Fibroblast of skin of right quadriceps (primary cell): ENCODE data around the gene CAMK2A.
"Not testable (repeated sequence)": the region's sequence is repeated elsewhere in the genome, so short reads cannot be mapped to it uniquely, and the experiment has no call there.

Experiments
- DNase-seq: peaks from one replicate; pipeline ENCODE4 v3.0.0-alpha.2; 2013

CAMK2A gene

DNA sequence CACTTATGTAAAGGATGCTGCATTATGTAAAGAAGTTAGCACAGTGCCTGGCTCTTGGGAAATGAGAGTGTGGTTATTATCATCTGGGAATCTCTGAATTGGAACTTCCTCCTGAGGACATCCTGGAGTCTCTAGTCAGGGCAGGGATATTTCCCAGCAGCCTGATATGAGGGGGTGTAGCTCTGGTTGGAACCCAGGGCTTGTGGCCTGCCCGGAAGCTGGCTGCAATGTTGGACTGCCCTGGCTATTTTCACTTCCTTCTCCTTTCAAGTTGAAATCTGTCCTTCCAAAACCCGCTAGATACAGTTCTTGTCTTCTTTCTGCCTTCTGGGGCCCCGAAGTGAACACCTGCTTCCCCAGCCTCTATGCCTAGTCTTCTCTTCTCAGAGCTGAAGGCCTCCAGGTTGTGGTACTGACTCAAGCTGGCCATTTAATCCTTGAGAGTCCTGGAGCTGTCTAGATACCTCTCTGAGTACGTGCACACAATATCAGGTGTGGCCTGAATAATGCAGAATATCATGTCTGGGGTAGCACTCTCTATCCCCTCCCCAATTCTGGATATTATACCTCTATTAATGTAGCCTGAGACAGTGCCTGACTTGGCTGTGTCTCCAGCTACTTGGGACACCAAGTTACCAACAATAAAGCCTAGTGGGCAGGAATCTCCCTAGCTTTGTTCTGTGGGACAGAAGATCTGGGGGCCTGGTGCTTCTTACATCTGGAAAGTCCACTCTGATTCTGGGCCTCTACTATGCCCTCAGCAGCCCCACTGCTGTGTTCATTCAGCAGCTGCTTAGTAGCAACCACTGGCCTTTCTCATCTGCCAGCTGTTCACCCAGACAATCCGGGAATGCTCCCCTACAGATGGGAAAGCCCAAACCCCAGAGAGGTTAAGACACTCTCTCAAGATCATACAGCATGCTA lies 54.7 kb downstream of the CAMK2A start:
- no peak for DNase-seq

GRCh38 chr5:150233706-150234105 lies 55.9 kb downstream of the CAMK2A start:
- DNase-seq, result not testable (repeated sequence)

- DNase-seq, result no peak
Observed at GRCh38 chr5:150230842-150231241, 58.7 kb downstream of the CAMK2A start.

GRCh38 chr5:150229571-150229970 lies 60.0 kb downstream of the CAMK2A start:
- DNase-seq, result no peak

DNA sequence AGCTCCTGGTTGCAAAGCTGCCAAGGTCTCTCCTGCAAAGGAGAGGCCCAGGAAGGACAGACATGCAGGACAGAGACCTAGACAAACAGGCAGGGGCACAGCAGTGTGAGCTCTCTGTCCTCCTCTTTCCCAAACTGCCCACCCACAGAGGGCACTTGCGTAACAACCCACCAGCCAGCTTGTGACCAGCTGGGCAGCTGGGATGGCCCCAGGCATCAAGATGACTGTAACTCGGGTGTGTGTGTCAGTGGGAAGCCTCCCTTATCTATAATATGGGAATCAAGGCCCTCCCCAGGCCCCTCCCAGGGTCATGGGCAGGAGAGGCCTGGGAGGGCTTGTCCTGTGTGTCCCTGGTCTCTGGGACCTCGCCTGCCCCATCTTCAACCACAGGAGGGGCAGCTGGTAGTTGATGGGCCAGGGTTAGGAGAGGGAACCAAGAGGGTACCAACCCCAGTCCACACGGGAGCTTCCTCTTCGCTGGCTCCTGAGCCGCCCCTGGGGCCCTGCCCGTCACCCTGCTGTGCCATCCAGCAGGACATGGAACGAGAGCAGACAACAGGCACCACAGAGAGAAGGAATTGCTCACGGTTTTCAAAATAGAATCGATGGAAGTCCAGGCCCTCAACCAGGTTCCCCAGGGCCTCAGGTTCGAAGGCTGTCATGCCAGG lies 61.8 kb downstream of the CAMK2A start:
- DNase-seq, result no peak

DNA sequence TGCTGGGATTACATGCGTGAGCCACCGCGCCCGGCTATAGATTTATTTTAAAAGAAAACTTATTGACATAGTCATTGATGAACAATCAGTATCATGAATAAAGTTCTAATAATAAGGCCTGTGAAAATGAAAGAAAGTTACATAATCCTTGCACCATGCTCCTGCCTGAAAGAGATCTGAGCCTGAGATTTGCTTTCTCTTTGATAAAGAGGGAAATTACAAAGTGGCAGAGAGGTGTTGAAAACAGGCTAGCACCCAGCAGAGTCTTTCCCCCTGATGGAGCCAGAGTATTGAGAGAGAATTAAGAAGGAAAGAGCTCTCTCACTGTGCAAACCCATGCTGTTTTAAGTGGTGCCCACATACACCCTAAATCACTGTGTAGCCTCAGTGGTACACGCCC lies 62.5 kb downstream of the CAMK2A start:
- DNase-seq, result no peak

- peak; percentile 26 for DNase-seq
Observed at GRCh38 chr5:150224483-150225027, 65.0 kb downstream of the CAMK2A start.

- DNase-seq, result no peak
Observed at GRCh38 chr5:150223474-150223873, 66.1 kb downstream of the CAMK2A start.

- no peak for DNase-seq
Observed at GRCh38 chr5:150222906-150223305, 66.7 kb downstream of the CAMK2A start.

- no peak for DNase-seq
Observed at GRCh38 chr5:150221471-150221870, 68.1 kb downstream of the CAMK2A start.

DNA sequence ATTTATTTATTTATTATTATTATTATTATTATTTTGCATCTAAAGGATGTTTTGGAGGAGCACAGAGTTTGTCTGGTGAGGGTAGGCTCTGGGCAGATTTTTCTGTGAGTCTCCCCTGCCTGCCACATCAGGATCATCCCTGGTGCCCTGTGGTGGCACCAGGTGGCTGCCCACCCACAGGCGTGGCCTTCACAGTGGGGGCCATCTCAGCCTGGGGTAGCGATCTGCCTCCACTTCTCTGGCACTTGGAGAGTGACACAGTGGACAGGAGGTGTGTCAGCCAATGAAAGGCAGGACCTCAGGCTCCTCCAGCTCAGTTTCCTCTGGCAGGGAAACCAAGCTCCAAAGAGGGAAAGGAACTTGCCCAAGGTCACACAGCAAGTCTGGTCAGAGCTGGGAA lies 69.7 kb downstream of the CAMK2A start:
- DNase-seq, result no peak

DNA sequence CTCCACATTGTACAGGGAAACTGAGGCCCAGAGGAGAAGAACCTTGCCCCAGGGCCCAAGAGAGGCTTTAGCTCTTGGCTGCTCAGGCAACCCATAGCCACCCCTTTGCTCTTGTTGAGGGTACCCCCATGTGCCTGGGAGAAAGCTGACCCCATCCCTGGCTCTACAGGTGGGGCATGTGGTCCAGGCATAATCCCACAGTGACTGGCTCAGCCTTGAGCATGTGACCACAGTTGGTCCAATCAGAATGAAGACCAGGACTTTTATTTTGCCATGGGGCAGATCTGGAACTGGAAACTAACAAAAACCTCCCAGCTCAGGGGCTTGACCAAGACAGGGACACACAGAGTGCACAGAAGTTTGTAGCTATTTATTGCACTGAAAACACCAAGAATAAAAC lies 70.4 kb downstream of the CAMK2A start:
- no peak for DNase-seq

DNA sequence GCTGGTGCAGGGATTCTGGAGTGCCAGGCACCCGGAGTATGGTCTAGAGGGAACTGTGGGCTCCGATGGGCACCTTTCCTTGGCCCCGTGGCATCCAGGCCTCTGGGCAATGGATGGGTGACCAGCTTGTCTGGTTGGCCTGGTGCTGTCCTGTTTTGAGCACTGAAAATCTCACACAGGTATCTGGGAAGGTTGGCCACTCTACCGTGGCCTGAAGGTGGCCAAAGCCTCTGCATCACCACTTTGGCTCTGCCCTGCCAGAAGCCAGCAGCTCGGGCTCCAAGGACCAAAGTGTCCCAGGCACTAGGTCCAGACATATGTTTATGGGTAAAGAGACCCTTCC lies 70.9 kb downstream of the CAMK2A start:
- DNase-seq, result no peak

- peak; percentile 75 for DNase-seq
Observed at GRCh38 chr5:150217873-150218692, 71.5 kb downstream of the CAMK2A start.

DNA sequence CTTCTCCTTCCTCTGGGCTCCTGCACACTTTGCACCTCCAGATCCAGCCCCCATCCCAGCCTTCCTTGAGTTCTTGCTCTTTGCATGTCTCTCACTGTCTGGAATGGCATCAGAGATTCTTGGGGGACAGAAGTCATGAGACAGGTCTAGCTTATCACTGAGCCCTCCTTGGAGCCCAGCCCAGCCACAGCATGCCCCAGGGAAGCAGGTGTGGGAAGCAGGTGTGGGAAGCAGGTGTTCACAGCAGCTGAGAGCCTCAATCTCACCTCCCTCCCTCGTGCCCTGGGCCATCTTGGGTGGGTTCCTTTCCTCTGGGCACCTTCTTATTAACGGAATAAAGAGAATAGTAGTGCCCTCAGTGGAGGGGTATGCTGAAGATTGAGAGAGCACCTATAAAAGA lies 72.5 kb downstream of the CAMK2A start:
- DNase-seq, result no peak

GRCh38 chr5:150215979-150216944 lies 73.3 kb downstream of the CAMK2A start:
- no peak for DNase-seq

GRCh38 chr5:150214289-150214688 lies 75.3 kb downstream of the CAMK2A start:
- peak; percentile 59 for DNase-seq

DNA sequence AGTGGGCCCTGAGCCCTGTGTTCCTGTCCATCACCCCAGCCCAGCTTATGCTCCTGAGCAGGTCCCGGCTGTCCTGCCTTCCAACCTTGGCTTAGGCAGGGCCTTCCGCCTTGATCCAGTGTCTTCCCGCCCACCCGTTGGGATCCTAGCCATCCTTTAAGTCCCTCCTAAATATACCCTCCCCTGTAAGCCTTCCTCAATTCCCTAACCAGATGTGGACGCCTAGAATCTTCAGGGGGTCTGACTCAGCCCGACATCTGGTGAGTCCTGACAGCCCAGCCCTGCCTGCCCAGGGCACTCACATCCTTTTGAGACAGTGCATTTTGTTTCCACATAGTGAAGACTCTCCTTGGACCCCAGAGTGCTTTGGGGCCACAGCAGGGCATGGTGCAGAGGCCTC lies 76.0 kb downstream of the CAMK2A start:
- DNase-seq, result peak; percentile 71

DNA sequence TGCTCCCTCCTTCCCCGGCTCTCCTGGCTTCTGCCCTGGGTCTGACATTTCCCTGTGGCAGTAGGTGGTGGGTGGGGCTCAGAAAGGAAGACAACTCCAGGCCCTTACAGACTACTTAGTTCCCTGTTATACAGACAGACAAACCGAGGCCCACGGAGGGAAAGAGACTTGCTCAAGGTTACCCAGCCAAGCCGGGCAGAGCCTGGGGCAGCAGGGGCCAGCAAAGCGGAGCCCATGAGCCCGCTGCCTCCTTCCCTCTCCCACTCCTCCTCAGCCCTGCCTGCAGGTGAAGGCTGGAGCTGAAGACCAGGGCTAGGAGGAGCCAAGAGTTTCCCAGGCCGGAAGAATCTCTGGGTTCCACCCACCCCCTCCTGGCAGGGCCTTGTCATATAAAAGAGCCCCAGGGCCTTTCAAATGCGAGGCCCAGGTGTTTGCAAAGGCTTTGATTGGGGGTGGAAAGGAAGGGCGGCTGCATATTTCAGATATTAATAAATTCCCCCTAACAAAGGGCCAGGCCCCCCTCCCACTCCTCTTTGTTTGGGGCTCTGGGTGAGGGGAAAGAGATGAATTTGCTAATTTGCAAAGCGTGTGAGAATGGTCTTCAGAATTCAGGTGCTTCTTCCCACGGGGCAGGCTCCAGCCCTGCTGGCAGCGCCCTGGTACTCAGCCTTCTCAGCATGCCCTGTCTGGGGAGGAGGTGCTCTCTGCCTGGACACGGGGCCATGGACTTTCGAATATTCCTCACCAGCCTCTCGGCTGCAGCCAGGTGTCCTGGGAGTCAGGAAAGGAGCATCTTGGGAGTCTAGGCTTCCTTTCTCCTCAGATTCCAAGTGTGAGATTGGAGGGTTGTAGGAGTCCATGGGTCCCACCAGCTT lies 78.2 kb downstream of the CAMK2A start:
- no peak for DNase-seq

GRCh38 chr5:150210644-150211043 lies 78.9 kb downstream of the CAMK2A start:
- no peak for DNase-seq

DNA sequence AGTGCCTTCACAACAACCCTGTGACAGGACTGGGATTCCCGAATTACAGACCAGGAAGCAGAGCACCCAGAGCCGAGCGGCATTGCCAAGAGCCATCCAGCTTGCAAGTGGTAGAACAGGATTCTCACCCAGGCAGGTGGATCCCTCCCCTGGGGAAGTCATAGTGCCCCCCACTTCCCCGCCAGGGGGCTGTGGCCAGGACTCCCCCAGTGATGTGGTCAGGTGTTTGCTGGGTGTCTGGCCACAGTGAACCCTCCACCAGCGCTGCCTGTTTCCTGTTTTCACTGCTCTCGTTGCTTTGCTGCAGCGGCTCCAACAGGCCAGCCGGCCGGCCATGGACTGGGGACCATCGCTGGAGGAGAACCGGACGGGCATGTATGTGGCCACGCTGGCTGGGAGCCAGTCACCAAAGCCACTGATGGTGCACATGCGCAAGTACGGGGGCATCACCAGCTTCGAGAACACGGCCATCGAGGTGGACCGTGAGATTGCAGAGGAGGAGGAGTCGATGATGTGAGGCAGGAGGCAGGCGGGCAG lies 80.4 kb downstream of the CAMK2A start:
- DNase-seq, result no peak
